GM12875 (cell line): ENCODE measurements around the gene FN1.

Source experiments
- H3K4me3 ChIP-seq: one replicate; pipeline ENCODE4 v1.5.1; 2011; ENCODE audit warnings: low read depth, low read length, control low read depth
- TF ChIP-seq, protein P1 (sequence below): IDR thresholded peaks from 2 replicates; pipeline ENCODE4 v1.5.1; 2011; ENCODE audit warnings: low read depth, mild to moderate bottlenecking, control low read depth, inconsistent platforms, low read length, moderate library complexity, borderline replicate concordance; ENCODE audit not compliant: insufficient read depth

FN1 gene

DNA sequence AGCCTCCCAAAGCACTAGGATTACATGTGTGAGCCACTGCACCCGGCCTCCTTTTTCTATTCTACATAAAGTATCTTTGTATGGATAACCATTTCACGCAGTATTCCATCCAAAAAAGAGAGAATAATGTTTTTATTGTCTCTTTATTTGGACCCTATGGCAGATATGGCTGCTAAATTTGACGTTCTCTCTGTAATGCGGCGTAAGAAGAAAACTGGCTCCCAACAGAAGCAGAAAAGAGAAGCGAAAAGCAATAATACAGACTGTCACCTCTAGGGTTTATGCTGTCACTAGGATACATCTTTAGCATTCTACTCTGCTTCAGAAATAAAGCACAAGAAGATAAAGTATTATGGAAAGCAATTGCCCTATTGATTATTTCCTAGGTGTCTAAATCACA is 55.9 kb downstream of the FN1 start:
- TF ChIP-seq, protein P1, sequence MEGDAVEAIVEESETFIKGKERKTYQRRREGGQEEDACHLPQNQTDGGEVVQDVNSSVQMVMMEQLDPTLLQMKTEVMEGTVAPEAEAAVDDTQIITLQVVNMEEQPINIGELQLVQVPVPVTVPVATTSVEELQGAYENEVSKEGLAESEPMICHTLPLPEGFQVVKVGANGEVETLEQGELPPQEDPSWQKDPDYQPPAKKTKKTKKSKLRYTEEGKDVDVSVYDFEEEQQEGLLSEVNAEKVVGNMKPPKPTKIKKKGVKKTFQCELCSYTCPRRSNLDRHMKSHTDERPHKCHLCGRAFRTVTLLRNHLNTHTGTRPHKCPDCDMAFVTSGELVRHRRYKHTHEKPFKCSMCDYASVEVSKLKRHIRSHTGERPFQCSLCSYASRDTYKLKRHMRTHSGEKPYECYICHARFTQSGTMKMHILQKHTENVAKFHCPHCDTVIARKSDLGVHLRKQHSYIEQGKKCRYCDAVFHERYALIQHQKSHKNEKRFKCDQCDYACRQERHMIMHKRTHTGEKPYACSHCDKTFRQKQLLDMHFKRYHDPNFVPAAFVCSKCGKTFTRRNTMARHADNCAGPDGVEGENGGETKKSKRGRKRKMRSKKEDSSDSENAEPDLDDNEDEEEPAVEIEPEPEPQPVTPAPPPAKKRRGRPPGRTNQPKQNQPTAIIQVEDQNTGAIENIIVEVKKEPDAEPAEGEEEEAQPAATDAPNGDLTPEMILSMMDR: no peak
- no peak overlapping the region for H3K4me3 ChIP-seq

DNA sequence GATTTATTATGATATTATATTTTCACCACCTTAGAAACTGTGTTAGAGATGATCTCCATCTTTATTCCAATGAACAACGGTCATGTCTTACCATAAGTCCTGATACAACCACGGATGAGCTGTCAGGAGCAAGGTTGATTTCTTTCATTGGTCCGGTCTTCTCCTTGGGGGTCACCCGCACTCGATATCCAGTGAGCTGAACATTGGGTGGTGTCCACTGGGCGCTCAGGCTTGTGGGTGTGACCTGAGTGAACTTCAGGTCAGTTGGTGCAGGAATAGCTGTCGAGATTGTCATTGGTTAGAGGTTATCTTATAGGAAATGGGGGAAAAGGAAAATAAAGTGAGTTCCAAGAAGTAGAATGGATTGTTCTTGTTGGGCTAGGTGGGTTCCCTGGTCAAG is 56.8 kb downstream of the FN1 start:
- TF ChIP-seq, protein P1: no peak
- H3K4me3 ChIP-seq: no peak overlapping the region

DNA sequence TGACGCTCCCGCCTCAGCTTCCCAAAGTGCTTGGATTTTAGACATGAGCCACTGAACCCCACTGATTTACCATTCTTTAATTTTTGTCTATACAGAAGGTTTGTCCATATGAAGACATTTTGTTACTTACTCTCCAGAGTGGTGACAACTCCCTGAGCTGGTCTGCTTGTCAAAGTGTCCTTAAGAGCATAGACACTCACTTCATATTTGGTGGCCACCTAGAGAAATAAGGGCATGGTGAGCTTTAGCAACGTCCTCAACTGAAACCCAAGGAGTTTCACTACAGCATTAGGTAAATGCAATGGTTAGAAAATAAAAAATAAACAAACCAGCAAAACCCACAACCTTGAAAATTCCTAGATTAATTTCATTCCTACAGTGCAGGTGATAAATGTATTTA is 57.8 kb downstream of the FN1 start:
- TF ChIP-seq, protein P1: no peak
- no peak overlapping the region for H3K4me3 ChIP-seq

DNA sequence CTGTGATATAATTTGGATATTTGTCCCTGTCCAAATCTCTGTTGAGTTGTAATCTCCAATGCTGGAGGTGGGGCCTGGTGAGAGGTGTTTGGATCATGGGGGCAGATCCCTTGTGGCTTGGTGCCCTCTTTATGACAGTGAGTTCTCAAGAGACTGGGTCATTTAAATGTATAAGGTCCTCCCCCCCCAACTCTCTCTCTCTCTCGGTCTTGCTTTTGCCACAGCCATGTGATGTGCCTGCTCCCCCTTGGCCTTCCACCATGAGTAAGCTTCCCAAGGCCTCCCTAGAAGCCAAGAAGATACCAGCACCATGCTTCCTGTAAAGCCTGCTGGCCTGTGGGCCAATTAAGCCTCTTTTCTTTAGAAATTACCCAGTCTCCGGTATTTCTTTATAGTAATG is 58.6 kb downstream of the FN1 start:
- TF ChIP-seq, protein P1: no peak
- H3K4me3 ChIP-seq: no peak overlapping the region

DNA sequence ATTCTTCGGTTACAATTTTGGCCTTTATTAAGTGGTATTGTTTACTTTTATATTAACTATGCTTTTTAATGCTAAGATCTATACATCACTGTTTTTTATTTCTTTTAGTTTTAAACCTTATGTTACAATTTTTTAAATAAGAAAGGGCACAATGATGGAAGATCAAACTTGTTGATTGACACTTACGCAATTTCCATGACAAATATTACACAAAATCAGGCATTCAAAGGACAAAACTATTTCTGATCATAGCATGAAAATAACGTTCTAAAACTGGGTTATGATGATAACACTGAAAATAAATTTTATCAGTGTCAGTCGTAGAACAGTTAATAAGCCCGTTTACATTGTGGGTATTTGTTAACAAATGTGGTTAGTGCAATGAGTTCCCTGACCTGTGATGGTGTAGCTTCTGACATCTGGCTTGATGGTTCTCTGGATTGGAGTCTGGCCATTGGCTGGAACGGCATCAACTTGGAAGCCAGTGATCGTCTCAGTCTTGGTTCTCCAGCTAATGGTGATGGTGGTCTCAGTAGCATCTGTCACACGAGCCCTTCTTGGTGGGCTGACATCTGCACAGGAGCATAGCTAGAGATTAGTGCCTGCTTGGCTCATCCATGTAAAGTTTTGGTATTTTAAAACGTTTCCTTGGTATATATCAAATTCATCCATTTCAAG is 59.6 kb downstream of the FN1 start:
- TF ChIP-seq, protein P1: no peak
- no peak overlapping the region for H3K4me3 ChIP-seq

DNA sequence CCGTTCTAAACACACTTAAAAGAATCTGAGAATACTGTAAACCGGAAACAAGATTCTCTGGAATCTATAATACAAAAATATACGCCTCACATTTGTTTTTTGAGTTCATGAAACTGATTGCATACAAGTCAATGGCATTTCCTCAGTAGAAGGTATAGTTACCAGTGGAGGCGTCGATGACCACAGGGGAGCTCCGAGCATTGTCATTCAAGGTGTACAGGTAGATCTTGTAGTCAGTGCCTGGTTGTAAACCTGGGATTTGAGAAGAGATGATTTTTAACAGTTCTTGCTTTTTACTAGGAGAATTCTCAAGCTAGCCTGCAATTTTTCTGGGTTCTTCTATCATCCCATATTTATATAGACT is 60.4 kb downstream of the FN1 start:
- TF ChIP-seq, protein P1: no peak
- no peak overlapping the region for H3K4me3 ChIP-seq

DNA sequence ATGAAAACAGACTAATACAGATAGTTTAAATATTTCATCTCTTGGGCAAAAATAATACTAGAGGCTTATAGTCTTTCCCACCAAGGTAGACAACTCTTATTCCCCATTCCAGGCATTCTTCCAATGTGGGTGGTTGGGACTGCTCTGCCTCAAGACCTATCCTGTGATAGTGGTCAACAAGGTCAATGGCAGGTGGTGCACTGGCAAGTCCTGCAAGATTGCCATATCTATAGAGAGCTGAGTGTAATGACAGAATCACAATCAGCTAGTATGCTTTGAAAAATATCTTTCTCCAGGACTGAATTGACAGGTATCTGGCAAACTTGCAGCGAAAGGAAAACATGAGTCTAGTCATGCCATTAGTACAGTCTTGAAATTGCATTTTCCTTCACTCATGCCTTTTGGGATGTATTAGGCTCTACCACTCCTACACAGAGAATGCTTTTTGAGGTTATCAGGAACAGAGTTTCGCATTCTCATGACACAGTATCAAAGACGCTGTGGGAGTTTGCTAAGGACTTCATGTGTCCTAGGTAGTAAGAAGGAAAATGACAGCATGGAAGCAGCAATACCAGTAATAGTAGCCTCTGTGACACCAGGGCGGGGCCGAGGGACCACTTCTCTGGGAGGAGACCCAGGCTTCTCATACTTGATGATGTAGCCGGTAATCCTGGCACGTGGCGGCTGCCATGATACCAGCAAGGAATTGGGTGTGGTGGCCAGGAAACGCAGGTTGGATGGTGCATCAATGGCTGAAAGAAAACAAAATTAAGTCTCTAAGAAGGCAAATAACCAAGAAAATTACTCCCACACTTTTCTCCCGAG is 61.0 kb downstream of the FN1 start:
- H3K4me3 ChIP-seq: no peak overlapping the region
- TF ChIP-seq, protein P1: no peak
